Kidney epithelial cell (primary cell): ENCODE measurements around the gene MORN2. TPM values are rescaled to one million over a fixed set of nuclear protein-coding genes. Genes with fewer than 3 reads are reported as not detected.
A peak's percentile ranks its signal among the peaks of the same experiment; 100 is the strongest.
"Not testable (repeated sequence)": the region's sequence is repeated elsewhere in the genome, so short reads cannot be mapped to it uniquely, and the experiment has no call there.

Source experiments
- DNase-seq: peaks from one replicate; pipeline ENCODE4 v3.0.0-alpha.2; 2010; ENCODE audit warnings: low read depth
- H3K27me3 ChIP-seq: 2 replicates; pipeline ENCODE4 v1.6.0; 2011; ENCODE audit warnings: low read length; ENCODE audit not compliant: control insufficient read depth, insufficient read depth
- H3K36me3 ChIP-seq: 2 replicates; pipeline ENCODE4 v1.5.1; 2011; ENCODE audit warnings: low read length; ENCODE audit not compliant: control insufficient read depth, insufficient read depth
- H3K4me3 ChIP-seq: 2 replicates; pipeline ENCODE4 v1.5.1; 2011; ENCODE audit warnings: low read depth, mild to moderate bottlenecking, control low read depth, low read length
- total RNA-seq: library from RNA; depleted of rRNA; stranded (reverse); fragments of >200 nt; gene quantifications from 2 replicates; pipeline ENCODE4 v1.2.3, GENCODE V29; 2015
- TF ChIP-seq, protein P1 (sequence below): IDR thresholded peaks from 2 replicates; pipeline ENCODE4 v1.5.1; 2011; ENCODE audit warnings: mild to moderate bottlenecking, moderate library complexity, low read length, control low read depth, inconsistent platforms; ENCODE audit not compliant: insufficient read depth, poor library complexity, severe bottlenecking

Gene MORN2
- 14.1 and 22.7 TPM in 2 replicates for total RNA-seq

- TF ChIP-seq, protein P1, sequence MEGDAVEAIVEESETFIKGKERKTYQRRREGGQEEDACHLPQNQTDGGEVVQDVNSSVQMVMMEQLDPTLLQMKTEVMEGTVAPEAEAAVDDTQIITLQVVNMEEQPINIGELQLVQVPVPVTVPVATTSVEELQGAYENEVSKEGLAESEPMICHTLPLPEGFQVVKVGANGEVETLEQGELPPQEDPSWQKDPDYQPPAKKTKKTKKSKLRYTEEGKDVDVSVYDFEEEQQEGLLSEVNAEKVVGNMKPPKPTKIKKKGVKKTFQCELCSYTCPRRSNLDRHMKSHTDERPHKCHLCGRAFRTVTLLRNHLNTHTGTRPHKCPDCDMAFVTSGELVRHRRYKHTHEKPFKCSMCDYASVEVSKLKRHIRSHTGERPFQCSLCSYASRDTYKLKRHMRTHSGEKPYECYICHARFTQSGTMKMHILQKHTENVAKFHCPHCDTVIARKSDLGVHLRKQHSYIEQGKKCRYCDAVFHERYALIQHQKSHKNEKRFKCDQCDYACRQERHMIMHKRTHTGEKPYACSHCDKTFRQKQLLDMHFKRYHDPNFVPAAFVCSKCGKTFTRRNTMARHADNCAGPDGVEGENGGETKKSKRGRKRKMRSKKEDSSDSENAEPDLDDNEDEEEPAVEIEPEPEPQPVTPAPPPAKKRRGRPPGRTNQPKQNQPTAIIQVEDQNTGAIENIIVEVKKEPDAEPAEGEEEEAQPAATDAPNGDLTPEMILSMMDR: no peak
- Histone ChIP-seq H3K36me3 (no peaks in the 10 kb centered on the region), H3K27me3 (no peaks in the 10 kb centered on the region), H3K4me3 (peak within 1 kb of the TSS; percentile 59)
- DNase-seq: peak; percentile 59
Measured at GRCh38 chr2:38875576-38876367, at the start of gene MORN2, which contains the start of gene DHX57. Gene MORN2, plus strand, starts transcription at chr2:38875976. Gene DHX57, minus strand, starts transcription at chr2:38875934. Its CDS starts 7,529 bp downstream, at chr2:38868405.

GRCh38 chr2:38827539-38828145 is 48.1 kb upstream of the MORN2 start:
- H3K27me3 ChIP-seq, H3K36me3 ChIP-seq, H3K4me3 ChIP-seq, DNase-seq: not testable (repeated sequence)

DNA sequence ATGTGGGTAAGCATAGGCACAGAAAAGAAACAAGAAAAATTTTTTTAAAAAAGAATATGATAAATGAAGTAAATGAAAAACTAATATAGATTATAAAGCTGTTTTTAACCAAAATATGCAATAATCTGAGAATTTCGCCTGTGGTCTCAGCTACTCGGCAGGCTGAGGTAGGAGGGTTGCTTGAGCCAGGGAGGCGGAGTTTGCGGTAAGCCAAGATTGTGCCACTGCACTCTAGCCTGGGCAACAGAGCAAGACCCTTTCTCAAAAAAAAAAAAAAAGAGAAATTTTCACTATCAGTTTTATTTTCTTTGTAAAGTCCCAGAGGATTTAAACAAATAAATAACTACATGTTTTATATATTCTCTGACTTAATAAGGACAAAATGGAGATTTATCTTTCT is 47.3 kb upstream of the MORN2 start:
- Histone ChIP-seq H3K4me3 (no peak overlapping the region), H3K36me3 (no peaks in the 10 kb centered on the region), H3K27me3 (no peaks in the 10 kb centered on the region)
- TF ChIP-seq, protein P1: no peak
- no peak for DNase-seq

- no peaks in the 10 kb centered on the region for H3K36me3 ChIP-seq
- TF ChIP-seq, protein P1: no peak
- no peaks in the 10 kb centered on the region for H3K27me3 ChIP-seq
- no peak overlapping the region for H3K4me3 ChIP-seq
- no peak for DNase-seq
Measured at GRCh38 chr2:38829971-38830370, 45.8 kb upstream of the MORN2 start.

DNA sequence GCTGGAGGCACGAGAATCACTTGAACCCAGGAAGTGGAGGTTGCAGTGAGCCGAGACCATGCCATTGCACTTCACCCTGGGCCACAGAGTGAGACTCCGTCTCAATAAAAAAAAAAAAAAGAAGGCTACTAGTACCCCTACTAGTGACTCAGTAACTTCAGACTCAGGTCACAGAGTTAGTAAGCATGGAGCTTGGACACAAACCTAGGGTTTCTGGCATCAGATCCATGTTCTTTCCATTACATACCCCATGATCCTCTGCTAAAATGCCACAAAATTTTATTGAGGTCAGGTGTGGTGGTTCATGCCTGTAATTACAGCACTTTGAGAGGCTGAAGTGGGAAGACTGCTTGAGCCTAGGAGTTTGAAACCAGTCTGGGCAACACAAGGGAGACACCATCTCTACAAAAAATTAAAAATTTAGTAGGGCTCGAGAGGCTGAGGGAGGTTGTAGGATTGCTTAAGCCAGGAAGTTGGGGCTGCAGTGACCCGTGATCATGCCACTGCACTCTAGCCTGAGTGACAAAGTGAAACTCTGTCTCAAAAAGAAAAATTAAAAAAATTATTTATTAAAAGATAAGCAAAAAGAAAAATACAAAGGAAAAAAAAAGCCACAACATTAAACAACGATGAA is 45.1 kb upstream of the MORN2 start:
- Histone ChIP-seq H3K4me3 (no peak overlapping the region), H3K36me3 (no peaks in the 10 kb centered on the region), H3K27me3 (no peaks in the 10 kb centered on the region)
- DNase-seq: no peak
- TF ChIP-seq, protein P1: no peak

DNA sequence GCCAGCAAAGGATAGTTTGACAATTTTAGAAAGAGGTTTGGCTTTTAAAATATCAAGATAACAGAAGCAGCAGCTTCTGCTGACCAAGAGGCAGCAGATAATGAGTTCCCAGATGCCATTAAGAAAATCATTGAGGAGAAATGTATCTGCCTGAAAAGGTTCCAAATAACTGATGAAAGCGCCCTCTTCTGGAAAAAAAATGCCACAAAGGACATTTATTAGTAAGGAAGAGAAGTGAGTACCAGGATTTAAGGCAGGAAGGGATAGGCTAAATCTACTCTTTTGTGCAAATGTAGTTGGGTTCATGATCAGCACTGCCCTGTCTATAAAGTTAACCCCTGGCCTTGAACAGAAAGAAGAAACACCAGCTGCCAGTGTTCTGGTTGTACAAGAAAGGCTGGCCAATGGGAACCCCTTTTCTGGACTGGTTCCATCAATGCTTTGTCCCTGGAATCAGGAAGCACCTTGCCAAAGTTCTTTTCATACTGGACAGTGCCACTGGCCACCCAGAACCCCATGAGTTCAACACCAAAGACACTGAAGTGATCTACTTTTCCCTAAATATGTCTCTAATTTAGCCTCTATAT is 40.7 kb upstream of the MORN2 start:
- H3K36me3 ChIP-seq: no peaks in the 10 kb centered on the region
- DNase-seq: no peak
- H3K4me3 ChIP-seq: no peak overlapping the region
- TF ChIP-seq, protein P1: peak; percentile 25
- H3K27me3 ChIP-seq: no peaks in the 10 kb centered on the region
